NCI-H2107 (cell line): ENCODE measurements around the gene RYR1.
"Not testable (repeated sequence)": the region's sequence is repeated elsewhere in the genome, so short reads cannot be mapped to it uniquely, and the experiment has no call there.

Source experiments
- DNase-seq: peaks from one replicate; lab custom pipeline; 2025; lab: John Stamatoyannopoulos, UW

RYR1 gene

GRCh38 chr19:38400361-38400760 is 33.1 kb upstream of the RYR1 start:
- no peak for DNase-seq

GRCh38 chr19:38401148-38401547 is 32.3 kb upstream of the RYR1 start:
- DNase-seq, result no peak

GRCh38 chr19:38402623-38402966 is 30.9 kb upstream of the RYR1 start:
- no peak for DNase-seq

GRCh38 chr19:38402967-38403674 is 30.4 kb upstream of the RYR1 start, which contains the start of gene FAM98C:
FAM98C (plus strand) TSS chr19:38403093; CDS start chr19:38403154, 61 bp downstream.
- DNase-seq, result peak; percentile 96

GRCh38 chr19:38404858-38405257 is 28.6 kb upstream of the RYR1 start:
- no peak for DNase-seq

GRCh38 chr19:38405276-38405675 is 28.2 kb upstream of the RYR1 start:
- no peak for DNase-seq

- no peak for DNase-seq
Measured at GRCh38 chr19:38409631-38410133, 23.8 kb upstream of the RYR1 start.

- not testable (repeated sequence) for DNase-seq
Measured at GRCh38 chr19:38410407-38410806, 23.1 kb upstream of the RYR1 start.

- DNase-seq, result no peak
Measured at GRCh38 chr19:38411041-38411712, 22.3 kb upstream of the RYR1 start.

- not testable (repeated sequence) for DNase-seq
Measured at GRCh38 chr19:38411898-38412297, 21.6 kb upstream of the RYR1 start.

GRCh38 chr19:38412491-38412890 is 21.0 kb upstream of the RYR1 start:
- DNase-seq, result no peak

- DNase-seq, result no peak
Measured at GRCh38 chr19:38412961-38413360, 20.5 kb upstream of the RYR1 start.

GRCh38 chr19:38413416-38413815 is 20.1 kb upstream of the RYR1 start:
- DNase-seq, result no peak

GRCh38 chr19:38417146-38417543 is 16.3 kb upstream of the RYR1 start:
- no peak for DNase-seq

- no peak for DNase-seq
Measured at GRCh38 chr19:38417544-38418506, 15.7 kb upstream of the RYR1 start.

GRCh38 chr19:38420935-38421334 is 12.6 kb upstream of the RYR1 start:
- no peak for DNase-seq

GRCh38 chr19:38421856-38422255 is 11.6 kb upstream of the RYR1 start:
- DNase-seq, result no peak

GRCh38 chr19:38422438-38422837 is 11.1 kb upstream of the RYR1 start:
- no peak for DNase-seq

GRCh38 chr19:38424272-38424671 is 9.2 kb upstream of the RYR1 start:
- DNase-seq, result no peak

- no peak for DNase-seq
Measured at GRCh38 chr19:38425222-38425809, 8.2 kb upstream of the RYR1 start.

- no peak for DNase-seq
Measured at GRCh38 chr19:38425810-38426466, 7.6 kb upstream of the RYR1 start, which contains the start of gene RASGRP4. RASGRP4 (minus strand) TSS chr19:38426219; CDS start chr19:38426091, 128 bp downstream.
